Esophagus (tissue), 2 donors: ENCODE measurements around the gene PARP14. TPM values are rescaled to one million over a fixed set of nuclear protein-coding genes. Genes with fewer than 3 reads are reported as not detected.

Source experiments
- H3K27ac ChIP-seq, 2 donors: one replicate each; pipeline ENCODE4 v1.5.1; 2013; ENCODE audit warnings: low read depth in 2 of 2, mild to moderate bottlenecking in 2 of 2, inconsistent platforms in 1 of 2, low read length in 1 of 2, moderate library complexity in 1 of 2
- H3K27me3 ChIP-seq, 2 donors: one replicate each; pipeline ENCODE4 v1.6.1; 2013; ENCODE audit warnings: low read length in 2 of 2, control low read depth in 1 of 2, mild to moderate bottlenecking in 1 of 2; ENCODE audit not compliant: insufficient read depth in 2 of 2, control insufficient read depth in 1 of 2
- H3K36me3 ChIP-seq, 2 donors: one replicate each; pipeline ENCODE4 v1.6.1; 2013; ENCODE audit warnings: low read length in 1 of 2; ENCODE audit not compliant: control insufficient read depth in 2 of 2, insufficient read depth in 2 of 2
- H3K4me1 ChIP-seq, 2 donors: one replicate each; pipeline ENCODE4 v1.6.1; 2013; ENCODE audit warnings: low read length in 1 of 2; ENCODE audit not compliant: control insufficient read depth in 2 of 2, insufficient read depth in 2 of 2
- H3K4me3 ChIP-seq, 2 donors: one replicate each; pipeline ENCODE4 v1.5.1; 2013; ENCODE audit warnings: low read length in 2 of 2, mild to moderate bottlenecking in 2 of 2, low read depth in 1 of 2, moderate library complexity in 1 of 2
- H3K9me3 ChIP-seq, 2 donors: one replicate each; pipeline ENCODE4 v1.6.1; 2013; ENCODE audit warnings: mild to moderate bottlenecking in 2 of 2, low read depth in 1 of 2, low read length in 1 of 2, moderate library complexity in 1 of 2; ENCODE audit not compliant: control insufficient read depth in 2 of 2, insufficient read depth in 1 of 2
- WGBS, 2 donors: extraction: QIAGEN DNeasy Blood & Tissue Kit; methylation state at CpG; one replicate each; pipeline ENCODE4 v1.1.7; 2013; 5-methylcytosine and 5-hydroxymethylcytosine counted together
- polyA plus RNA-seq, 2 donors: library from polyadenylated mRNA; stranded (reverse); fragments of 200-250 nt; gene quantifications; one replicate each; pipeline ENCODE4 v1.2.3, GENCODE V29; 2013
- donor health status: healthy with polysubstance abuse.
- donor health status: Bipolar disorder and iron deficiency.

The PARP14 gene
- polyA plus RNA-seq, 2 donors = 5.4 to 6.6 TPM

DNA sequence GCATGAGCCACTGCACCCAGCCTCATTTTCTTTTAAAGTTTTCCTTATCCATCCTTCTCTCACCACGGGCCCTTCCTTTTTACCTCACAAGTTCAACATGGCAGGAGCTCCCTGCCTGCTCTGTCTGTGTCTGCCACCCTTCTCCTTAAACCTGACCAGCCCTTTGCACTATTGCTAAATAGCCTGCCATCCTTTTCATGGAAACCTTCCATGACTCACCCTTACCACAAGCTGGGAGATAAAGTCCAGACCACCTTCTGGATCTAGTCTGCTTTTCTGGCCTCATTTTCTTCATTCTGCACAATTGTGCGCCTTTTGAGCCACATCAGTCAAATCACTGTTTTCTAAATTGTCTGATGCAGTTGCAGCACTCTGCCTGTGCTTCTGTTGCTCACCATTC, 8.9 kb downstream of the PARP14 start:
- Histone ChIP-seq H3K4me1 (no peaks in the 10 kb centered on the region), H3K36me3 (peaks cover 0 to 6% of the 10 kb centered on the region in 2 donors), H3K9me3 (no peaks in the 10 kb centered on the region), H3K27me3 (no peaks in the 10 kb centered on the region), H3K27ac (no peak overlapping the region), H3K4me3 (no peak overlapping the region)
- WGBS, 2 donors = 94 to 96% methylated on average over 2 of the region's 2 CpGs

DNA sequence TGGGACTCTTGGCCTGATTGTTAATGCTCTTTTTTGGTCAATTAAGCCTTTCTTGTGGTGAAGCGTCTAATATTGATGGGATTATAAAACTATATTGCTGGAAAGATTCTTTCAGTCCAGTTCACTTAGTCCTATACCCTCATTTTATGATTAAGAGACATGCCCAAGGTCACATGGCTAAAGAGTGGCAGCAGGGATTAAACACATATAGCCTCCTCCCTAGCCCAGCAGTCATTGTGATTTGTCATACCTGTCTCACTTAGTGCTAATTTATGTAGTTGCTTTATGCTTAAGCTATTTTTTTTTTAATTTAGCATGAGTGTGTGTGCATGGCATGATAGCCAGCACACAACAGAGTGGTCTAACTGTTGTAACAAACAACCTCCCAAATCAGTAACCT, 9.5 kb downstream of the PARP14 start:
- H3K36me3 ChIP-seq = peaks cover 0 to 6% of the 10 kb centered on the region in 2 donors
- no peaks in the 10 kb centered on the region for H3K9me3 ChIP-seq
- no peaks in the 10 kb centered on the region for H3K27me3 ChIP-seq
- no peak overlapping the region for H3K4me3 ChIP-seq
- H3K4me1 ChIP-seq = no peaks in the 10 kb centered on the region
- H3K27ac ChIP-seq = no peak overlapping the region
- WGBS, 2 donors = 91 to 95% methylated on average over 1 of the region's 1 CpG

DNA sequence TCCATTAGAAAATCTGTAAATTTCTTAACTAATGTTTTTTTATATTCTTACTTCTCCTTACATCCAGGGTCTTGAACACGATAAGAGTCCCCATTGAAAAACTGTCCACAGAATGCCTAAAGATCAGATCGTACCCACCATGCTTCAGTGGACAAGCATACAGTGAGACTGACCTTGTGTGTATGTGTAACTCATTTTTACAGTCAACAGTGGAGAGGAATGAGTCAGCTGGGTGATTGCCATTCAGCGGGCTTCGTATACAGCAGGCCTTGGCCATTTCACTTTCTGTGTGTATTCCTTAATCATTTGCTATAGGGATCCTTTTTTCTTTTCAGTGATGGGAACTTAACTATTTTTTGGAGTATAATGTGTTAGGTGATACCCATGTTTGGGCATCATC, 10.6 kb downstream of the PARP14 start:
- Histone ChIP-seq H3K4me3 (no peak overlapping the region), H3K27ac (no peak overlapping the region), H3K9me3 (no peaks in the 10 kb centered on the region), H3K36me3 (peaks cover 3 to 8% of the 10 kb centered on the region in 2 donors), H3K27me3 (no peaks in the 10 kb centered on the region), H3K4me1 (no peaks in the 10 kb centered on the region)
- 79 to 84% methylated on average over 4 of the region's 4 CpGs for WGBS, 2 donors

DNA sequence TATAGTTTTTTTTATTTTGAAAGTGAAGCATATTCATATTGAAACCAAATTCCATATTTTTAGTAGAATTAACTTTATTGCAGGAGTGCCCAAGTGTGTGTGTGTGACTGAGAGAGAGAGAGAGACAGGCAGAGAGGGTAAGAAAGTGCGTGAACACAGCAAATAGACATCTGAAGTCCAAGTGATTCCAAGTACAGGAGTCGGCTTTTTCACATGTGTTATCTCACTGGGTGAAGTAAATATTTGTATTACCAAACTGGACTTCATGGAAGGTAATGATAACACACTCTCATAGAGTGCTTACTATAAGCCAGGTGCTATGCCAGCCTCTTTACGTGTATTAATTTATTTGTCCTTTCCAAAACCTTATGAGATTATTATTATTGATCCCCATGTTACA, 12.0 kb downstream of the PARP14 start:
- H3K36me3 ChIP-seq = peaks cover 4 to 5% of the 10 kb centered on the region in 2 donors
- WGBS, 2 donors = 64 to 83% methylated on average over 3 of the region's 3 CpGs
- no peak overlapping the region for H3K27ac ChIP-seq
- H3K4me1 ChIP-seq = no peaks in the 10 kb centered on the region
- no peaks in the 10 kb centered on the region for H3K9me3 ChIP-seq
- no peak overlapping the region for H3K4me3 ChIP-seq
- H3K27me3 ChIP-seq = no peaks in the 10 kb centered on the region

GRCh38 chr3:122694966-122695365, 14.3 kb downstream of the PARP14 start:
- no peak overlapping the region for H3K27ac ChIP-seq
- no peaks in the 10 kb centered on the region for H3K9me3 ChIP-seq
- H3K4me1 ChIP-seq = no peaks in the 10 kb centered on the region
- WGBS, 2 donors = 83 to 86% methylated on average over 7 of the region's 7 CpGs
- no peak overlapping the region for H3K4me3 ChIP-seq
- H3K27me3 ChIP-seq = no peaks in the 10 kb centered on the region
- peaks cover 4 to 5% of the 10 kb centered on the region in 2 donors for H3K36me3 ChIP-seq

GRCh38 chr3:122695927-122696561, 15.4 kb downstream of the PARP14 start:
- Histone ChIP-seq H3K4me1 (no peaks in the 10 kb centered on the region), H3K4me3 (no peak overlapping the region), H3K27ac (no peak overlapping the region), H3K9me3 (no peaks in the 10 kb centered on the region), H3K36me3 (peaks cover 8% of the 10 kb centered on the region in 2 donors), H3K27me3 (no peaks in the 10 kb centered on the region)

DNA sequence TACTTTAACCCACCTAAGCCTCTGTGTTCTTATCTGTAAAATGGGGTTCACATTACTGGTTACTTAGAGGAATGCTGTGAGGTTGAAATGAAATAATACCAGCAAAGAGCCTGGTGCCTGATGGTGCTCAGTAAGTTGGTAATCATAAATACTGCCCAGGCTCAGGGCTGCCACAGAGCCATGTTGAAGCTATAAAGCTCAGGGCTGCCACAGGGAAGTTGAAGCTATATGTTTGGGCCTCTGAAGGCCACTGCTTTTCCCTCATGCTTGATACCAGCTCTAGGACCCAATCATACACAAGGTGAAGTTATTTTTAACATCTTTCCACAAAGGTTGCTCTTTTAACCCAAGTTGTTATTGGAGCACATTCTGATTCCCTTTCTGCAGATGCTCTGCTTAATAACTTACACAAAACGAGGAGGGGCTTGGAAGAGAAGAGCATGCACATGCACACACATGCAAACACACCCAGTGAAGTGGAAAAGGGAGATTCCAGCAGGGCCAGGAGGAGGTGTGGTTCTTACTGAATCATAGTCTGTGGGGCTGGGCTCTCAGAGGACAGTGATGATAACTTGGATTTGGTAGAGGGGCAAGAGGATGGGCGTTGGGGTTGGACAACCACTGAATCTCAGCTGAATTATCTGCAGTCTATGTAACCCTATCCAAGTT, 17.4 kb downstream of the PARP14 start:
- Histone ChIP-seq H3K36me3 (peaks cover 9 to 13% of the 10 kb centered on the region in 2 donors), H3K9me3 (no peaks in the 10 kb centered on the region), H3K27me3 (no peaks in the 10 kb centered on the region), H3K27ac (no peak overlapping the region), H3K4me1 (no peaks in the 10 kb centered on the region), H3K4me3 (no peak overlapping the region)
- WGBS, 2 donors = 46 to 50% methylated on average over 2 of the region's 2 CpGs

DNA sequence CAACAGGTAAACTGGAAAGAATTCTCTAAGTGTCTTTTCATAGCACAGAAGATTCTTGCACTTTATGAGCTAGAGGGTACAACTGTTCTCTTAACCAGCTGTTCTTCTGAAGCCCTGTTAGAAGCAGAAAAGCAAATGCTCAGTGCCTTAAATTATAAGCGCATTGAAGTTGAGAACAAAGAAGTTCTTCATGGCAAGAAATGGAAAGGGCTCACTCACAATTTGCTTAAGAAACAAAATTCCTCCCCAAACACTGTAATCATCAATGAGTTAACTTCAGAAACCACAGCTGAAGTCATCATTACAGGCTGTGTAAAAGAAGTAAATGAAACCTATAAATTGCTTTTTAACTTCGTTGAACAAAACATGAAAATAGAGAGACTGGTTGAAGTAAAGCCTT, 19.6 kb downstream of the PARP14 start:
- Histone ChIP-seq H3K9me3 (no peaks in the 10 kb centered on the region), H3K4me1 (no peaks in the 10 kb centered on the region), H3K4me3 (no peak overlapping the region), H3K27ac (no peak overlapping the region), H3K27me3 (no peaks in the 10 kb centered on the region), H3K36me3 (peaks cover 10 to 13% of the 10 kb centered on the region in 2 donors)
- WGBS, 2 donors = 77 to 84% methylated on average over 2 of the region's 2 CpGs

DNA sequence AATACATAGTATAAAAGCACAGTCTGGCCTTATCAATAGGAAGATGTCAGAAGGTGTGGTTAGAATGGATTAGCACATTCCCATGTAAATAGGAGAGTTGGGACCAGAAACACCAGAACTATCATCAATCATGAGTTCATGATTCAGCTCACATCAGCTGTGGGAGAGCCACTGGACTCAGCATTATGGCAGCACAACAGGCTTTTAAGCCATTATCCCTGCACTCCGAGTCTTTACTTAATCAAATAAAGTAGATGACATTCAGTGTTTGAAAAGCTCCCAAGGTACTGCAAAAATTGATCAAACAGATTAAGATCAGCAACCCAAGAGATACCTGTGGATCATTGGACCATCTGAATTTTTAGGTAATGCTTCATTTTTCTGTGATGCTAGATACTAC, 24.7 kb downstream of the PARP14 start:
- no peak overlapping the region for H3K4me3 ChIP-seq
- H3K9me3 ChIP-seq = no peaks in the 10 kb centered on the region
- peaks cover 5 to 11% of the 10 kb centered on the region in 2 donors for H3K36me3 ChIP-seq
- H3K27me3 ChIP-seq = no peaks in the 10 kb centered on the region
- H3K4me1 ChIP-seq = no peaks in the 10 kb centered on the region
- WGBS, 2 donors = 94 to 96% methylated on average over 1 of the region's 1 CpG
- H3K27ac ChIP-seq = no peak overlapping the region
